Activated B cell treated with CpG ODN at 0.5 μM for 24 hours (primary cell): Measurements from ENCODE around the gene IKZF4. TPM values are rescaled to one million over a fixed set of nuclear protein-coding genes. Genes with fewer than 3 reads are reported as not detected.

Experiments
- ATAC-seq: fragments of 200-7000 bp; cut with Tn5 transposase; one replicate; pipeline ENCODE4 v1.10.0; 2021; ENCODE audit warnings: low read depth, mild to moderate bottlenecking, moderate library complexity
- CTCF ChIA-PET: fragments of 350-600 bp; sonication (Branson Sonifier 250); formaldehyde crosslinking; loops from one replicate; lab custom pipeline; 2021; ENCODE audit warnings: antibody characterized with exemption; lab: Charles Lee
- POLR2A ChIA-PET: fragments of 350-600 bp; sonication (Branson Sonifier 250); formaldehyde crosslinking; loops from one replicate; lab custom pipeline; 2021; ENCODE audit warnings: antibody characterized with exemption; lab: Charles Lee
- DNase-seq: peaks from one replicate; pipeline ENCODE4 v3.0.0; 2022
- H3K27ac Mint-ChIP-seq: one replicate; pipeline ENCODE4 v1.8.0; 2020; ENCODE audit warnings: mixed read lengths
- H3K27me3 Mint-ChIP-seq: one replicate; pipeline ENCODE4 v1.8.0; 2021; ENCODE audit warnings: mixed read lengths
- H3K36me3 Mint-ChIP-seq: one replicate; pipeline ENCODE4 v1.8.0; 2021; ENCODE audit warnings: low read depth, mixed read lengths
- H3K4me1 Mint-ChIP-seq: one replicate; pipeline ENCODE4 v1.8.0; 2021; ENCODE audit warnings: mixed read lengths
- H3K4me3 Mint-ChIP-seq: one replicate; pipeline ENCODE4 v1.8.0; 2020; ENCODE audit warnings: mild to moderate bottlenecking, mixed read lengths
- H3K9me3 Mint-ChIP-seq: one replicate; pipeline ENCODE4 v1.8.0; 2020; ENCODE audit warnings: mixed read lengths
- intact Hi-C: fragments of 100-400 bp; cut with micrococcal nuclease; formaldehyde crosslinking; loops from one replicate; pipeline ENCODE4 v1.15.1; 2024
- total RNA-seq: library from RNA; stranded (reverse); gene quantifications from 2 replicates; pipeline ENCODE4 v1.2.3, GENCODE V29; 2022
- TF ChIP-seq, protein P1 (sequence below): fragments of 200-600 bp; IDR thresholded peaks from one replicate; pipeline ENCODE4 v1.8.0; 2022; ENCODE audit warnings: antibody characterized with exemption, mild to moderate bottlenecking

Gene IKZF4
- total RNA-seq, 1 donor from 2014 or later, result 6.4 TPM

GRCh38 chr12:56034586-56035332, 13.9 kb downstream of the IKZF4 start:
- POLR2A ChIA-PET, result no interaction called here
- H3K36me3 Mint-ChIP-seq, result peaks cover 18% of the 10 kb centered on the region
- no peaks in the 10 kb centered on the region for H3K4me1 Mint-ChIP-seq
- DNase-seq (no peak), ATAC-seq (no peak)
- no peaks in the 10 kb centered on the region for H3K27me3 Mint-ChIP-seq
- H3K4me3 Mint-ChIP-seq, result no peak overlapping the region
- TF ChIP-seq, protein P1, sequence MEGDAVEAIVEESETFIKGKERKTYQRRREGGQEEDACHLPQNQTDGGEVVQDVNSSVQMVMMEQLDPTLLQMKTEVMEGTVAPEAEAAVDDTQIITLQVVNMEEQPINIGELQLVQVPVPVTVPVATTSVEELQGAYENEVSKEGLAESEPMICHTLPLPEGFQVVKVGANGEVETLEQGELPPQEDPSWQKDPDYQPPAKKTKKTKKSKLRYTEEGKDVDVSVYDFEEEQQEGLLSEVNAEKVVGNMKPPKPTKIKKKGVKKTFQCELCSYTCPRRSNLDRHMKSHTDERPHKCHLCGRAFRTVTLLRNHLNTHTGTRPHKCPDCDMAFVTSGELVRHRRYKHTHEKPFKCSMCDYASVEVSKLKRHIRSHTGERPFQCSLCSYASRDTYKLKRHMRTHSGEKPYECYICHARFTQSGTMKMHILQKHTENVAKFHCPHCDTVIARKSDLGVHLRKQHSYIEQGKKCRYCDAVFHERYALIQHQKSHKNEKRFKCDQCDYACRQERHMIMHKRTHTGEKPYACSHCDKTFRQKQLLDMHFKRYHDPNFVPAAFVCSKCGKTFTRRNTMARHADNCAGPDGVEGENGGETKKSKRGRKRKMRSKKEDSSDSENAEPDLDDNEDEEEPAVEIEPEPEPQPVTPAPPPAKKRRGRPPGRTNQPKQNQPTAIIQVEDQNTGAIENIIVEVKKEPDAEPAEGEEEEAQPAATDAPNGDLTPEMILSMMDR, result no peak
- H3K9me3 Mint-ChIP-seq, result no peaks in the 10 kb centered on the region
- no peak overlapping the region for H3K27ac Mint-ChIP-seq
- CTCF ChIA-PET, result no interaction called here
- intact Hi-C loops, result no loop called here

DNA sequence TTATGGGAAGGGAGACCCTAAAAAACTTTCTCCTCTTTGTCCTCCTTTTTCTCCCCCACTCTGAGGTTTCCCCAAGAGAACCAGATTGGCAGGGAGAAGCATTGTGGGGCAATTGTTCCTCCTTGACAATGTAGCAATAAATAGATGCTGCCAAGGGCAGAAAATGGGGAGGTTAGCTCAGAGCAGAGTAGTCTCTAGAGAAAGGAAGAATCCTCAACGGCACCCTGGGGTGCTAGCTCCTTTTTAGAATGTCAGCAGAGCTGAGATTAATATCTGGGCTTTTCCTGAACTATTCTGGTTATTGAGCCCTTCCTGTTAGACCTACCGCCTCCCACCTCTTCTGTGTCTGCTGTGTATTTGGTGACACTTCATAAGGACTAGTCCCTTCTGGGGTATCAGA, 16.3 kb downstream of the IKZF4 start:
- POLR2A ChIA-PET, result no interaction called here

DNA sequence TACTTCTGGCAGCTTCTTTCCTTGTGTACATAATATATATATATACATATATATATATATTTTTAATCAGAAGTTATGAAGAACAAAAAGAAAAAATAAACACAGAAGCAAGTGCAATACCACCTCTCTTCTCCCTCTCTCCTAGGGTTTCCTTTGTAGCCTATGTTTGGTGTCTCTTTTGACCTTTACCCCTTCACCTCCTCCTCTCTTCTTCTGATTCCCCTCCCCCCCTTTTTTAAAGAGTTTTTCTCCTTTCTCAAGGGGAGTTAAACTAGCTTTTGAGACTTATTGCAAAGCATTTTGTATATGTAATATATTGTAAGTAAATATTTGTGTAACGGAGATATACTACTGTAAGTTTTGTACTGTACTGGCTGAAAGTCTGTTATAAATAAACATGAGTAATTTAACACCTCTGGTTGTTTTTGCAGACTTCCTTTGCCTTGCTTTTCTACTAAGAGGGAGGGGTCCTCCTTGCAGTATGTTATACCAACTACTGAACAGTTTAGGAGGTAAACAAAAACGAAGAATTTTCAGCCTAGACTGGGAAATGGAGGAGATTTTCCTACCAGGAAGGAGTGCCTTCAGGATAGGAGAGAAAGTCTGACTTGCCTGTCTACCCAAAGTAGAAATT, 17.3 kb downstream of the IKZF4 start:
- peaks cover 23% of the 10 kb centered on the region for H3K36me3 Mint-ChIP-seq
- intact Hi-C loops, result no loop called here
- no peak overlapping the region for H3K27ac Mint-ChIP-seq
- DNase-seq (no peak), ATAC-seq (no peak)
- peaks cover 24% of the 10 kb centered on the region for H3K4me1 Mint-ChIP-seq
- TF ChIP-seq, protein P1, result no peak
- no peaks in the 10 kb centered on the region for H3K27me3 Mint-ChIP-seq
- ChIA-PET CTCF (interaction anchor here (1.9 kb wide), 1 partner anchor 42 kb away, joined by 9 read pairs; no protein-coding TSS in a partner anchor), POLR2A (no interaction called here)
- no peak overlapping the region for H3K4me3 Mint-ChIP-seq
- no peaks in the 10 kb centered on the region for H3K9me3 Mint-ChIP-seq

More for the DNA sequence above, 16.3 kb downstream of the IKZF4 start:
- H3K27me3 Mint-ChIP-seq, result no peaks in the 10 kb centered on the region
- TF ChIP-seq, protein P1, result no peak
- CTCF ChIA-PET, result no interaction called here
- peaks cover 16% of the 10 kb centered on the region for H3K36me3 Mint-ChIP-seq
- no peak for DNase-seq
- no peak for ATAC-seq
- H3K9me3 Mint-ChIP-seq, result no peaks in the 10 kb centered on the region
- intact Hi-C loops, result no loop called here
- no peak overlapping the region for H3K27ac Mint-ChIP-seq
- H3K4me3 Mint-ChIP-seq, result no peak overlapping the region
- peaks cover 14% of the 10 kb centered on the region for H3K4me1 Mint-ChIP-seq

GRCh38 chr12:56040151-56040550, 19.3 kb downstream of the IKZF4 start:
- Mint-ChIP-seq H3K9me3 (no peaks in the 10 kb centered on the region), H3K4me3 (no peak overlapping the region)

More at GRCh38 chr12:56040151-56040550, 19.3 kb downstream of the IKZF4 start:
- peaks cover 40% of the 10 kb centered on the region for H3K36me3 Mint-ChIP-seq
- ATAC-seq, result no peak
- H3K4me1 Mint-ChIP-seq, result peaks cover 29% of the 10 kb centered on the region
- H3K27ac Mint-ChIP-seq, result no peak overlapping the region
- ChIA-PET POLR2A (interaction anchor here (0.7 to 1.0 kb wide), 3 partner anchors 67 to 685 kb away, joined by 3 to 4 read pairs (median 3); partner anchors contain the start of gene RAB5B), CTCF (interaction anchor here (1.0 to 1.6 kb wide), 3 partner anchors 44 to 302 kb away, joined by 3 to 7 read pairs (median 5); partner anchors contain the start of genes ORMDL2 and SARNP)
- intact Hi-C loops, result no loop called here
- no peak for DNase-seq
- TF ChIP-seq, protein P1, result no peak
- no peaks in the 10 kb centered on the region for H3K27me3 Mint-ChIP-seq
